DMS153 (cell line): ENCODE results near the gene HAUS7.

Experiments
- DNase-seq: peaks from one replicate; lab custom pipeline; 2025; lab: John Stamatoyannopoulos, UW

Gene HAUS7

GRCh38 chrX:153499341-153499740 is 29.0 kb upstream of the HAUS7 start:
- no peak for DNase-seq

DNA sequence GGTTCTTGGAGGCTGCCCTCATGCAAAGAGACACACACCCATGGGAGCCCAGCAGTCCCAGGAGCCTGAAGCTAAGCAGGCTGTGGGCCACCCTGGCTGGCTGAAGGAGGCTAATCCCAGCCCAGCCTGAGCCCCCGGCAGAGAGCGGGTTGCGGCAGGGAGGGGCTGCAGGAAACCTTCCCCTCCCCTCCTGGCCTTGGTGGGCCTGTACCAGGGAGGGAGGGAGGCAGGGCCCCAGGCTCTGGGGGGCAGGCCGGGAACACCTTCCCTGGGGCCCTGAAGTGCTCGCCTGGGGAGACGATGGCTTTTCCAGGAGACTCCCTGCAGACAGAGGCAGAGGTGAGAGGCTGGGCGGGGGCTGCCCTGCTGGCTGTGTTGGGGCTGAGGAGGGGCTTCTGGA is 28.1 kb upstream of the HAUS7 start:
- DNase-seq: no peak

GRCh38 chrX:153496590-153496959 is 26.2 kb upstream of the HAUS7 start:
- no peak for DNase-seq

GRCh38 chrX:153495903-153496589 is 25.7 kb upstream of the HAUS7 start:
- no peak for DNase-seq

DNA sequence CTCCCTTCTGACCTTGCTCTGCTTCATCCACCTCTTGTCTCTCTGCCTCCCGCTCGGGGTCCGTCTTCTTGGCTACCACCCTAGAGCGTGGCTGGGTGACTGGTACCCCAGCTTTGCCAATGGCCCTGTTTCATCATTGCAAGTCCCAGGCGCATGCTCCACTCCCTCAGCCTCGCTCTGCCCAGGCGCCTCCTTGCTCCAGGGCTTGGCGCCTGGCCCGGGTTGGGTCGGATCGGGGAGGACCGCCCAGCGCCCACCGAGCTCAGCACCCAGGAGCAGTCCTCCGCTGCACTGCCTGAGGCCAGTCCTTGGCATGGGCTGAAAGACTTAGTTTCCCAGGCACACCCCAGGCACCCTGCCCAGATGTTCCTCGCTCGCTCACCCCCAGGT is 25.0 kb upstream of the HAUS7 start:
- DNase-seq: no peak

GRCh38 chrX:153494541-153495361 is 24.4 kb upstream of the HAUS7 start, which contains the start of gene BGN:
Gene BGN (plus strand): TSS chrX:153494980. CDS start chrX:153504632, 9,652 bp downstream.
- DNase-seq: no peak

GRCh38 chrX:153494061-153494460 is 23.7 kb upstream of the HAUS7 start:
- DNase-seq: no peak

- no peak for DNase-seq
These were observed 22.7 kb upstream of the HAUS7 start for GRCh38 chrX:153493085-153493484.

DNA sequence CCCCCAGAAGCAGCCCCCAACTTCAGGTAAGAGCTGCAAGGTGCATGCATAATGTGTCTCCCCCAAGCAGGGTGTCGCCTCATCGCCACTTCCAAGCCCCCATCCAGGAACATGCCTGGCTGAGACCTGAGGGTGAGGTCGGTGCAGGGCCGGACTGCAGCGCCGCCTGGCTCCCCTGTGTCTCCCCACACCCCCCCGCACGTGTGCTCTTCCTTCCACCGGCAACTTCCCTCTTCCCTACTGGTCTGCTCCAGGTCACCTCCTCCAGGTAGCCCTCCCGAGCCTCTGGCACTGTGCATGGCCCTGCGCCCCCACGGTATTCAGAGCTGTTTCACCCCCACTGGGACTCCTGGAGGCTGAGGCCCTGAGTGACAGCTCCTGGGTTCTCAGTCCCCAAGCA is 22.2 kb upstream of the HAUS7 start:
- DNase-seq: no peak

- no peak for DNase-seq
These were observed 21.5 kb upstream of the HAUS7 start for GRCh38 chrX:153491918-153492317.

DNA sequence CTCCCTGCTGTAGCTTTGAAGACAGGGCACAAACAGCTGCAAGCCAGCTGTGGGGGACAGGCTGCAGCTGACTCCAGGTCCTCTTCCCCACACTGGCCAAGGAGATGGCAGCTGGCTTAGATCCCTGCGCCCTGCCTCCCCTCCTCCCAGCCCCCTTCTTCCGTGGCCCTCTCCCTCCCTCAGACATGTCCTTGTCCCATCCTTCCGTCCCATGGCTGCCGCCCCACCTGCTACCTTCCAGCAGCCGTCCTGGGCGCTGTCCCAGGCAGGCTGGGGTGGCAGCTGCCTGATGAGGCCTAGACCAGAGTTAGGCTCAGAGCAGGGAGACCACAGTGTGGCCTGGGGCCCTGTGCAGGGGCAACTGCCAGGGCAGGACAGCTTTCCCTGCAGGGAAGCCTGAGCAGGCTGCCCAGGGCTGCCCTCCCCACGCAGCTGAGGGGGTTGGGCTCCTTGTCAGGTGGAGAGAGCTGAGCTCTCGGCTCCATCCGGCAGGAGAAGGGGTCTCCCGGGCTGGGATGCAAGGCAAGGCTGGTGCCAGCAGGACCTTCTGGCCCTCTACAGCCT is 21.1 kb upstream of the HAUS7 start:
- DNase-seq: no peak

- DNase-seq: no peak
These were observed 20.0 kb upstream of the HAUS7 start for GRCh38 chrX:153490217-153490930.

DNA sequence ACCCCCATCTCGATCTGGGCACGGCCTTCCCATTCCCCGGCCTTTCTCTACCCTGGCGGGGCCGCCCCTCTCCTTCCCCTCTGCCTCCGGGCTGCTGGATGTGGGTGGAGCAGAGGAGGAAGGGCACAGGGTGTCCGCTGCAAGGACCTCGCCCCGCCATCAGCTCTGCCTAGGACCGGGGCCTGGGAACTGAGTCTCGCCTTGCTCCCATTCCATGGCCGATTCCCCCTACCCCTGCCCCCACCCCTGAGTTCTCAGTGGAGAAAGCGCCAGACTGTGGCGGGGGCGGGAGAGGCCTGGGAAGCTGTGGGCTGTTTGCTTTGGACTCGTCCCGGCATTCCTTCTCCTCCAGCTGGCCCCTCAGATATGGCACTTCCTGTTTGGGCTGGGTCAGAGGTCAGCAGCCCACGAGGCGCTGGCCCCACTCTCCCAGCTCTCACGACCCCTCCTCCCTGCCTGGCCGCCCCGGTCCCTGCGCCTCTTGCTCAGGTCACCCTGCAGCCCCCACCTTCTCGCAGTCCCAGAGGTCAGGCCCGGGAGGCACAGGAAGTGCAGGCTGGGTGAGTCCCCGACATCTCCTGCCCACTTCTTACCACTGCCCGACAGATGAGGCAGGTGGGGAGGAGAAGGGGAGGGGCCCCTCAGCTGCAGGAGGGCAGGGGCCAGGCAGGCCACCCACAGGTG is 18.0 kb upstream of the HAUS7 start:
- no peak for DNase-seq

GRCh38 chrX:153487590-153488071 is 17.3 kb upstream of the HAUS7 start:
- no peak for DNase-seq

DNA sequence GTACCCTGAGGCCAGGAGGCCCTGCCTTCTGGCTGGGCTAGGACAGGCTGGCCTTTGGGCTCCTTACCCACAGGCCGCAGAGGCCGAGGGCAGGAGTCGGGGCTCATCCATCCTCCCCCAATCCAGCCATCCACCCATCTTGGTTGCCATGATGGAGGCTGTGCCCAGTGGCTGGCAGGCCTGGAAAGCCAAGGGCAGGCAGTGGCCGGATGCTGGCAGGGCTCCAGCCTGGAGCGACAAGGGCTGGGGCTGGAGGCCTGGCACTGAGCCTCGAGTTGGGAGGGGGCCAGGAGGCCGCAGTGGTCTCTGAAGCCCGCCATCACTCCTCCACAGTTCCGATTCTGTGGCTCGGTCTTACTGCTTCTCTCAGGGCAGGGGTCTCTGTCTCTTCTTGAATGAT is 15.8 kb upstream of the HAUS7 start:
- DNase-seq: no peak

GRCh38 chrX:153485396-153486080 is 15.2 kb upstream of the HAUS7 start:
- DNase-seq: no peak

GRCh38 chrX:153482376-153483015 is 12.1 kb upstream of the HAUS7 start:
- no peak for DNase-seq

DNA sequence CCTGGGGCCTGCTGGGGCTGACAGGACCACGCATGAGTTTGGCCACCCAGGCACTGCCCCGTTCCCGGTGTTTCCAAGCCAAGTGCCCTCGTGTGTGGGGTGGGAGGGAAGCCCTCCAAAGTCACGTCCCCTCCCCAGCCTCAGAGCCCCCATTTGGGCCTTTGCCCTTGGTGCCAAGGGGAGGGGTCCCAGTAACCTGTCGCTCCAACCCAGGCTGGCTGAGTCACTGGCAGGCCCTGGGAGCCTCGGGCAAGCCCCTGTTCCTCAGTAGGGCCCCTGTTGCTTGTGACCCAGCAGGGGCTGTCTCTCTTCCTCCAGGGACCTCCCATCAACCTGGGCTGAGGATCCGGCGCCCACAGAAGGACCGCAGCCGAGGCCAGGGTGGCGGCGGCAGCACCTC is 10.7 kb upstream of the HAUS7 start:
- DNase-seq: no peak

DNA sequence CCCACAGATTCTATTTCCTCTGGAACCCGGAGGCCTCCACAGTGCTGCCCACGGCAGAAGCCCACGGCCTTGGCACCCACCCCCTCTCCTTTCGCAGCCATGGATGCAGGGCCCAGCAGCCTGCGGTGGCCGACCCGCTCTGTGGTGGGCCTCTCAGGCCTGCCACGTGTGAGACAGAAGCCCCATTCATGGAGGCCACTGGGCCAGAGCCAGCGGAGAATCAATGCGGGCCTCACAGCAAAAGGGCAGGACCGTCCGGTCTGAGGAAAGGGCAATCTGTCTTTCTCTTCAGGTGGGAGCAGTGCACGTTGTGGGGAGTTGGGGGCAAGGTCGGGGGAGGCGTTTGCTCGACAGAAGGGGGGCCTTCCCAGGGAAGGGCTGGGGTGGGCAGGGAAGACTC is 8.4 kb upstream of the HAUS7 start:
- DNase-seq: no peak

DNA sequence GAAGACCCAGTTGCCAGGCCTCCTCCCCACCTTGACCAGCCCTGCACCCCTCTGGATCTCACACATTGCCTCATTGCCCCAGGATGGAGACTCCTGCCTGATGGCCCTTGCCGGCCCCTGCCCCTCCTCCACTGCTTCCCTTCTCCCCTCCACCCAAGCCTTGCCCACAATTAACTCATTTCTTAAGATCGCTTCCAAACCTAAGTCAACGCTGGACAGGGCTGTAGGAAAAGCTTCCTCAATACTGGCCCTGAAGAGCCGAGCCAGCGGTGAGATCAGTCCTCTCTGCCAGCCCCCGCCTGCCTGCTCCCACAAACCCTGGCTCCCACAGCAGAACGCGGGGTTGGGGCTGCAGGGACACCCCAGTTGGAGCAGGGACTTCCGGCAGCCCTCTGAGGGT is 7.5 kb upstream of the HAUS7 start:
- DNase-seq: no peak

DNA sequence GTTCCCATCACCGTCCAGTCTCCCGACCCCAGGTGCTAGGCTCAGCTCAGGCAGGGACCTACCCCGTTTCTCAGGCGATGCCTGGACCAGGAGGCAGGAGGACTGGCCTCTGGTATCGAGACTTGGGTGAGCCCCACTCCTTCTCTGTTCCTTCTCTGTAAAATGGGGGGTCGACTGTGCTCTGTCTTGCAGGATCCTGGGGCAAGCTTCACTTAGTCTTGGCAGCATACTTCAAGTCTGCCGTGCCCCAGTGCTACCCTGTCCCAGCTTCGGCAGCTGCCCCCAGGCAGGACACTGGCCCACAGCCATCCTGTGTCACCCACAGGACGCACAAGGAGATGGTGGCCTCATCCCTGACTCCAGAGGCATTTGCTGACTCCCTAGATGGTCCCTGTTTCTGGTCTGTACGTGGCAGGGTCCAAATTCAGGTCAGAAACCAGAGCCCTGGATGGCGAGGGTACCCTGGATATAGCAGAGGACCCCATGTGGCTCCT is 7.0 kb upstream of the HAUS7 start:
- DNase-seq: no peak
